Coronary artery (tissue), 2 donors: ENCODE results near the gene FADS3.
A peak's percentile ranks its signal among the peaks of the same experiment; 100 is the strongest.

Experiments
- DNase-seq: peaks from one replicate; pipeline ENCODE4 v3.0.0-alpha.2; 2017; ENCODE audit warnings: low spot score
- H3K27ac ChIP-seq, 2 donors: fragments of 200-600 bp; sonication (generic); one replicate each; pipeline ENCODE4 v1.5.1; 2016 to 2019
- H3K4me3 ChIP-seq: fragments of 200-600 bp; sonication (generic); 2 replicates; pipeline ENCODE4 v1.5.1; 2016; ENCODE audit warnings: mild to moderate bottlenecking, moderate library complexity
- CTCF ChIP-seq: fragments of 200-600 bp; sonication (generic); IDR thresholded peaks from one replicate; pipeline ENCODE4 v1.5.1; 2019; ENCODE audit warnings: antibody characterized with exemption

Gene FADS3

DNA sequence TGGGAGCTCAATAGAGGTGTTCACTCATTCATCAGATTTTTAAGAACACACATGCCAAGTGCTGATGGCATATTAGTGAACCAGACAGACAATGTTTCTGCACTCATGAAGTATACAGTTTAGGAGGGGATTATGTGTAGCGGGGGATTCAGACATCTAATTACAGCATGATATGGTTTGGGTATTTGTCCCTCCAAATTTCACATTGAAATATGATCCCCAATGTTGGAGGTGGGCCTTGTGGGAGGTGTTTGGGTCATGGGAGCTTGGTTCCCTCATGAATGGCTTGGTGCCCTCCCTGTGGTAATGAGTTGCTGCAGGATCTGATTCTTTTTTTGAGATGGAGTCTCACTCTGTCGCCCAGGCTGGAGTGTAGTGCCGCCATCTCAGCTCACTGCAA, 34.9 kb upstream of the FADS3 start:
- Histone ChIP-seq H3K27ac (no peak overlapping the region), H3K4me3 (no peak overlapping the region)
- no peak for DNase-seq
- no peak for TF ChIP-seq CTCF

DNA sequence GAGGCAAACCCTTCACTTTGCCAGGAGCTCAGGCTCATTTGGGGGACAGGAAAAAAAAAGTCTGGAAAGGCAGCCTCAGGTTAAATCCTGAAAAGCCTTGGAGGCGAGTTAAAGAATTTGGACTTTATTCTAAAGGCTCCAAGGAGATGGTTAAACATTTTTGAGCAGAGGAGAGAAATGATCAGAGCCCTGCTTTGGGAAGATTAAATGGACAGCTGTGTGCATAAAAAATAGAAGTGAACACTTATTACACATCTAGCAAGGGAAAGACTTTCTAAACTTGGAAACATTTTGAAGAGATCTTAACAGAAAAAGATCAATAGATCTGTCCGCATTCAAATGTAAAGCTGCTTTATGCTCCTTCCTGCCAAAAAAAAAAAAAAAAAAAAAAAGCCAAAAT, 34.4 kb upstream of the FADS3 start:
- Histone ChIP-seq H3K4me3 (no peak overlapping the region), H3K27ac (no peak overlapping the region)
- no peak for TF ChIP-seq CTCF
- no peak for DNase-seq

GRCh38 chr11:61924064-61924455, 32.7 kb upstream of the FADS3 start:
- TF ChIP-seq CTCF: no peak
- DNase-seq: no peak

DNA sequence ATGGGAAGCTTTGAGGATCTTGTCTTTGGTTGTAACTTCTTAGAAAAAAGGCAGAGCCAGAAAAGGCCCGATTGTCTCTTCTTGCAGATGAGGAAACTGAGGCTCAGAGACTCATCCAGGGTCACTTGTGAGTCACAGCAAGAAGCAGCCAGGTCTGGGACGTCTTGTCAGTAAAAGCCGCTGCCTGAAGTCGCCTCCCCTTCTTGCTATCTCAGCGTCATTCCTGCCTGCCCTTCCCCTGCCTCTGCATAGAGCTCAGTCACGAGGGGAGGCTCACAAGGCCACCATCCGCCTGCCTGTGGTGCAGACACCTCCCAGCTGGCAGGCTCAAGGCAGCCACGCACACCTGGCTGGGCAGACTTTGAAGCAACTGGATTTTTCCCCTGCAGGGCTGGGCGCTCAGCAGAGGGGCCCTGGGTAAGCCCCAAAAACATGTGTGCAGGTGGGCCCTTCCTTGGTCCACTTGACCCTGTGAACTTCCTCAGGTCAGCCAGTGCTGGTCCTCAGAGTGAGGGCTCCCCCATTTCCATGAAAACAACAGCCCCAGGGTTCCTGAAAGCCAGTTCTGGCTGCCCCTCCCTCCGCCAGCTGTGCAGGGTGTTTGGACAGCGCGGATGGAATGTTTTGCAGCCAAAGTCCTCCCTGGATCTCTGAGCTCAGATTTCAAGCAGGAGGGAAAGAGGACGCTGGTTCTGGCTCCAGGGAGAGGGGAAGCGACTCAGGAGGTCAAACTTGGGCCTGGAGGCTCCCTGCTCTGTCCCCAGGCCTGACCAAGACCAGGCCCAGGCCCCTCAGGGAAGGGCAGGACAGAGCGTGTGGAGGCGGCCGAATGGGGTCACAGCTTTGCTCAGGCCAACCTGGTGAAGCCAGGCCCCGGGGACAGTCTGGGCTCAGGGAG, 32.1 kb upstream of the FADS3 start:
- Histone ChIP-seq H3K27ac (peak overlapping the region; percentile 51 to 86), H3K4me3 (no peak overlapping the region)
- peak; percentile 83 for DNase-seq
- TF ChIP-seq CTCF: no peak

More at GRCh38 chr11:61924064-61924455, 32.7 kb upstream of the FADS3 start:
- H3K27ac ChIP-seq: peak overlapping the region; percentile 51 to 86
- no peak overlapping the region for H3K4me3 ChIP-seq

- DNase-seq: peak; percentile 83
- no peak for TF ChIP-seq CTCF
- H3K27ac ChIP-seq: peak overlapping the region; percentile 51 to 86
- H3K4me3 ChIP-seq: no peak overlapping the region
Measured at GRCh38 chr11:61922539-61922938, 31.2 kb upstream of the FADS3 start.

DNA sequence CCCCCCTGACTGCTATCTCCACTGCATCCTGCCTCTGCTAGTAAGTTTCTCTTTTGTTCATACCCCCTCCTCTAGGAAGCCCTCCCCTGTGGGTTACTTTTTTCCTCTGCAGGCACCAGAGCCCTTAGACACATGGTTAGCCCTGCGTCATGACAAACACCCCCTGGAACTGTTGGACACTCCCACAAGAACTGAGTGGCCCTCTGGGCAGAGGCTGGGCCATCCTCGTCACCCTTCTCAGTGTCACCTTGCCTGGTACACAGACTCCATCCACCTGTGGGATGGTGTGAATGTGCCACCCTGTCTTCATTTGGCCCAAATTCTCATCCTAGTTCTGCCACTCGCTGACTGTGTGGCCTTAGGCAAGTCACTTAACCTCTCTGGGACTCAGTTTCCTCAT, 30.1 kb upstream of the FADS3 start:
- DNase-seq: no peak
- peak overlapping the region in 1 of 2 donors; percentile 29 for H3K27ac ChIP-seq
- TF ChIP-seq CTCF: no peak

More for the DNA sequence above, 30.1 kb upstream of the FADS3 start:
- H3K4me3 ChIP-seq: no peak overlapping the region
